HG03439 (cell line): ENCODE data around the gene ARRDC3.
"Not testable (repeated sequence)": the region's sequence is repeated elsewhere in the genome, so short reads cannot be mapped to it uniquely, and the experiment has no call there.

ENCODE experiments used
- ATAC-seq: cut with Tn5 transposase; IDR thresholded peaks from one replicate; pipeline ENCODE4 v1.9.1; 2021; ENCODE audit warnings: mild to moderate bottlenecking, moderate library complexity; ENCODE audit not compliant: unreplicated experiment

ARRDC3 gene, protein sequence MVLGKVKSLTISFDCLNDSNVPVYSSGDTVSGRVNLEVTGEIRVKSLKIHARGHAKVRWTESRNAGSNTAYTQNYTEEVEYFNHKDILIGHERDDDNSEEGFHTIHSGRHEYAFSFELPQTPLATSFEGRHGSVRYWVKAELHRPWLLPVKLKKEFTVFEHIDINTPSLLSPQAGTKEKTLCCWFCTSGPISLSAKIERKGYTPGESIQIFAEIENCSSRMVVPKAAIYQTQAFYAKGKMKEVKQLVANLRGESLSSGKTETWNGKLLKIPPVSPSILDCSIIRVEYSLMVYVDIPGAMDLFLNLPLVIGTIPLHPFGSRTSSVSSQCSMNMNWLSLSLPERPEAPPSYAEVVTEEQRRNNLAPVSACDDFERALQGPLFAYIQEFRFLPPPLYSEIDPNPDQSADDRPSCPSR

DNA sequence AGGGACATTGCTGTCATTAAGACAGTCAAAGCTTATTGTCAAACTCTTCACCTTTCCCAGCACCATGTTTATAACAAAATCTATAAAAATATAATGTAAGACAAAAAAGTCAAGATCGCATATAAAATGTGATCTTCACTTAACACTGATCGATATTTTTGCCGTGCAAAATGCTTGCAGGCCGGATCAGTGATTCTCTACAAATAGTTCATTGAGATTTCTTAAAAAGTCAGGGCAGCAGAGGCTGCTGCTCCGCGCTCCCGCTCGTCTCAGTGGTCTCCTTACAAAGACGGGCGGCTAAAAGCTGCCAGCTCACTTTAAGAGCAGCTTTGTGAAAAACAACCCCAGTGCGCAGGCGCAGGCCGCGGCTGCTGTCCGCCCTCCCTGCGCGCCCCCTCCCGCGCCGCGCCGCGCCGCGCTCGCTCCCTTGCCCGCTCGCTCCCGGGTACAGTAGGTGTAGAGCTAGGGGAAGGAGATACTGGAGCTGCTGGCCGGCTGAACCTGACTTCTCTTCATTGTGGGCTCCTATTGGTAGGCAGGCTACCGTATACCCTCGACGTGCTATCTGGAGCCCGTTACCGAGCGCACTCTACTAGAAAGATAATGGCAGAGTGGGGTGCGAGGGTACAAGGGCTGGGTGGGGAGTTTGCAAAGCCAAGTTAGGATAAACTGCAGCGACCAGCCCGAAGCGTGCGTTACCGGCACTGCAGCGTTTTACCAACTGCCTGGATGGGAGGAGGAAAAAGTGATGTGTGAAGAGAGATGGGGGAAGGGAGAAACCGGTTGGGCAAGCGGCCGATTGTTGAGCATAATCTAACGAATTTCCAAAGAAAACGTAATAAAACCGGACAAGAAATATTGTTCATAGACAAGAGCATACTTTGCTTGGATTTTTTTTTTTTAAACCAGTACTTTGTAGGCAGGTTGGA, at the start of gene ARRDC3:
TSS of gene ARRDC3 (minus strand) at position 291 of the 929 bp plus-strand sequence. CDS start at position 66, 225 bp downstream.
- ATAC-seq: peak; percentile 51

DNA sequence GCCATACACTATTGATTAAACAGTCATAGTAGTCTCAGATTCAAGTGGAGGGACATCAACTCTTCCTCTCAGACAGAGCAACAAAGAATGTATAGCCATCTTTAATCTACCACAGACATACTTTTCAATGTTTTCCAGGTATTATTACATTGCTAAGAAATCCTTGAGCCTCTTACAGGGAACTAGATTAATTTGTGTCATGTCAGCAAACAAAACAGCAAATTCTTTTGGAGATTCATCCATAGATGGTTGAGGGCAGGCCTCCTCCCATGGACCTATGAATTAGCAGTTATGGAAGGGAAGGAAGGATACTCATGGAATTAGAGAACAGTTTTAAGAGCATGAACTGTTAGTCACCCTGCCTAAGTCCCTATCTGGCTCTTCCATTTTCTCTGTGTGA, 47.8 kb upstream of the ARRDC3 start:
- no peak for ATAC-seq

DNA sequence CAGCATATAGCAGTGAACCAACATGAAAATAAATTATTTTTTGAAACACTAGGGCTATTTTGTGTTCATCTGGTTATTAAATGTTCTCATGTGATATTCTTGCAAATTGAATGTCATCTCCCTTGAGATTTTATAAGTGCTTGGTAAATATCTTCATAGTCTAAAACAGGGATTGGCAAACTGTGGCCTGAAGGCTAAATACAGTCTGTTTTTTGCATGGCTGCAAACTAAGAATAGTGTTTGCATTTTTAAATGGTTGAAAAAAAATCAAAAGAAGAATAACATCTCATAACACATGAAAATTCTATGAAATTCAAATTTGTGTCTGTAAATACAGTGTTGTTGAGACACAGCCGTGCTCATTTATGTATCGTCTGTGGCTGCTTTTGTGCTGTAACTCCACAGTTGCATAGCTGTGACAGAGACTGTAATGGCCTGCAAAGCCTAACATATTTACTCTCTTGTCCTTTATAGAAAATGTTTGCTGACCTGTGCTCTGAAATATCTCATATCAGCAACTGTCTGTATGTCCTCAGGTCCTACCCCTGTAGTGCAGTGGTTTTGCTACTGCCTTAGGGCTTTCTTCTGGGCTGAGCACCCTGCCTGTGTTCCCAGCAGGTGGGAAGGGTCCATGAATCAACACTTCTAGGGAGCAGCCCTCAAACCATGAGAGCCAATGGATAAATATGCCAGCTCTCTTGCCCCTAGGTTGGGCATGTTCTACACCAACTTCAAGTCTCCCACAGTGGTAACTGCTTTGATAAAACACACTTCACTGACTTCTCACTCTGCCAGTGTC, 41.7 kb upstream of the ARRDC3 start:
- ATAC-seq: no peak

DNA sequence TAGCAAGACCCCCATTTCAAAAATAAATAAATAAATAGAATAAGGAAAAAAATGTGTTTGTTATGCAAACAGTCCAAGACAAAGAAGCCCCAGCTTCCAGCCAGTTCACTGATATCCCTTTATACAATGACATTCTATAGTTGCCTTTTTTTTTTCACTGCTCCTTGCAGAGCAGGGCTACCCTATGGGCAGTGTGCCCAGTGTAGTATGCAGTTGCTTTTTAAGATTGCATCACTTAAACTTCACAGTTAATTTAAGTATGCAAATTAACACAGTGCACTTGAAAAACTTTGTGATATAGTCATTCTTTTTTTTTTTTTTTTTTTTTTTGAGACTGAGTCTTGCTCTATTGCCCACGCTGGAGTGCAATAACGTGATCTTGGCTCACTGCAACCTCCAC, 40.8 kb upstream of the ARRDC3 start:
- ATAC-seq: no peak

DNA sequence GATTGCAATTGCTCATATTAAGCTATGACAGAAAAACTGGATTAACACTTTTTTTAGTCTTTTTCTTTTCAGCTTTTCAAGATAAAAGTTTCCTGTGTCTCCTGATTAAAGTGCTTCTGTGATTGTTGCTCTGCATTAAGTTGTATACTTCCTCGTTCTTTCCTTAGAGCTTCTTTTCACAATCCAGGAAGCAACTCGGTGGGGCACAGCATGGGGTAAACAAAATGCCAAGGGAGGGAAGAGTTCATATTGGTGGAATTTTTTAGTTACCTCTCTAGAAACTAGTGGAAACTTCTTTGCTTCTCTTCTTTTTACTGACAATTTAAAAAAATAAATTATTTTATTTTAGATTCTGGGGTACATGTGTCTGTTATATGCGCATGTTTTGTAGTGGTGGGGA, 37.8 kb upstream of the ARRDC3 start:
- no peak for ATAC-seq

DNA sequence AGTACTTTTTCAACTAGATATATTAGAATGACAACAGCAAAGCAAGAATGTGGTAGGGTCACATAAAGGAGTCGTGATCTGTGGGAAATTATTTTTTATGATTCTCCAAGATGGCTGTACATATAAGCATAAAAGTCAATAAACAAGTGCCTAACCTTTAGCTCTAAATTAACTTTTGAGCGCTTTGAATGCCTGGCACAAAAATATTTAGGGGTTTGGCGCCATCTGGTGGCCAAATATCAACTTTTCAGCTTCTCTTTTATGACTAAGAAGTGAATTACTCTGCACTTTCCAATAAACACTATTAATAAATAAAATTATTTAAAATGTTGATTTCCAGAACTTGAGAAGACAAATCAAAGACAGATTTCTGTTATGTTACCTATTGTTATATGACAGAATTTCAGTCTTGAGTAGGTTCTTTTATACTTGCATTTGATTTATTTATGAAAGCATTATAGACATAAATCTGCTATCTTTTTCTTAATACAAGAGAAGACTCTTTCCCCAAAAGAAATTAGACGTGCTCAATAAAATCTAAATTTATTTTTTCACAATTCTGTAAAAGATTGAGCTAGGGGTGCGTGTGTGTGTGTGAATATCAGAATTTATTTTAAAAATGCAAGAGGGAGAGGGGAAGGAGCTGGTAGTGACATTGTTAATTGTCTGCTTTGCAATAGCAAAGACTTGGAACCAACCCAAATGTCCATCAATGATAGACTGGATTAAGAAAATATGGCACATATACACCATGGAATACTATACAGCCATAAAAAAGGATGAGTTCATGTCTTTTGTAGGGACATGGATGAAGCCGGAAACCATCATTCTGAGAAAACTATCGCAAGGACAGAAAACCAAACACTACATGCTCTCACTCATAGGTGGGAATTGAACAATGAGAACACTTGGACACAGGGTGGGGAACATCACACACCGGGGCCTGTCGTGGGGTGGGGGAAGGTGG, 36.7 kb upstream of the ARRDC3 start:
- no peak for ATAC-seq

DNA sequence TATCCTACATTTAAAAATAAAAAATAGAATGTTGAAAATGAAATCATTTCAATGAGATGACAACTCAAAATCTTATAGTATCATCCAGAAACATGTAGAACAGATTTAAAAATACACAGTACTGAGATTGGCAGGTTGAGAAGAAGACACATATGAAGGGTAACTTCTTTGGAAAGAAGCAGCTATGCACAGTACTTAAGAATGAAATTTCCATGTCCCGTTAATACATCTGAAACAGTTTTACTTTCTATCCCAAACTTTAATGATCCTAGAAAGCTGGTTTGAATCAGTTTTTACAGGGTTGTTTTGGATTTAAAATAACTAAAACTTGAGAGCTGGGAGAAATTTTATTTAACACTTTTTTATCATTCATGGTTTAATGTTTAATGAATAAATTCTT, 36.0 kb upstream of the ARRDC3 start:
- ATAC-seq: no peak

DNA sequence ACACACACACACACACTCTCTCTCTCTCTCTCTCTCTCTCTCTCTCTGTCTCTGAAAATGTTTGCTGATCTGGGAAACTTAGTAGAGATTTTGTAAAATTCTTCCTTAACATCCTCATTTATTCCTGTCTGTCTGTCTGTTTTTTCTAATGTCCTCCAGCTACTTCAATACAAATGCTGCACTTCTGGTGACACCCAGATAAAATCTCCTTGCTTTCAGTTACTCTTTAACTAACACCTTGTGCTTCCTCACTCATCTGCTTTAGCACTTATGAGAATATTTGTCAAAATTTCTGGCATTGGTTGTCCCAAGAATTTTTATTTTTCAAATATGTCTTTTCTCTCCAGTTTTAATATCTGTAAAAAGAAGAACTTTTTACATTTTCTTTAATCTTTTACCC, 35.0 kb upstream of the ARRDC3 start:
- no peak for ATAC-seq

DNA sequence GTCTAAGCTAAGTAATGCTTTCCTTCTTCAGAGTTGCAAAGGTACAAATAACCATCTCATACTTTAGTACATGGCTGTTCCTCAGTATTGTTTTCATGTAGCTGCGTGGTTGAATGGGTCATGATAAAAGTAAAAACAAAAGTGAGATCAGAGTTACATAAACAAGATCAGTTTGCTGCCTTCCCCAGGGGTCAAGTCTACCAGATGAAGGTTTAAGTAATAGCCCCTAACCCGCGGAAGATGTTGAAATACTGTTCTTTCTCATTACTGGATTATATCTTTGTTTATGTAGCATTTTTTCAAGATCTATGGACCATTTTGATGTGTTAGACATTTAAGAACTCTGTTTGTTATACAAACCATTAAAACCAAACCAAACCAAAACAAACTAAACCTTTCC, 34.1 kb upstream of the ARRDC3 start:
- no peak for ATAC-seq

DNA sequence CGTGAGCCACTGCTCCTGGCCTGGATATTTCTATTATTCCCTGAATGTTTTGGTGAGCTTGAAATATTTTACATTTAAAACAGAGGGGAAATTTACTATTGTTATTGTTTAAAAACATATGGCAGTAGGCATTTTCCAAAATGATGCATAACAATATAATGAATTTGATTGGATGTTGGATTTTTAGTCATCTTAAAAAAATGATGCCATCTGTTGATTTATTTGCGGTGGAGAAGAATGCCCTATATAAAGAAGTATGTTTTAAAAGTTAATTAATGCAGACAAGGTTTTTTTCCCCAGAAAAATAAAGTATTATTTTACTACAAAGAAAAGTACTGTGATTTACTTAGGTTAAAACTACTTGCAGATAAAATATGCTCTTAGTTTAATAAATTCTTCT, 33.4 kb upstream of the ARRDC3 start:
- ATAC-seq: no peak

DNA sequence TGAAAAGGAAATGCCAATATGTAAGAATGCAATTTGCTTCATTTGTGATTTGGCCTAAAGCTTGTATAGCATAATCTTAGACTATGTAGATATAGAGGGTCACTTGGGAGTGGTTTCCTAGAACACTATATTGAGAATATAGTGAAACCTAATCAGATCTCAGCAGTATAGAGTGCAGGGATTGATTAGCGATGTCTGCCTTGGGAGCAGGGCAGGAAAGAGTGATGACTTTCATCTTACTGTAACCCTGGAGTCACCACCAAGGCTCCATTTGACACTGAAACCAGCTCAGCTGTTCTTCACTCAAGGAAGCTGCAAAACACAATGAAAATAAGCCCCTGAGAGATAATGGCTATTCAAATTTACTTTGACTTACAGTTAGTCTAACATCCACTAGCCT, 26.2 kb upstream of the ARRDC3 start:
- no peak for ATAC-seq

DNA sequence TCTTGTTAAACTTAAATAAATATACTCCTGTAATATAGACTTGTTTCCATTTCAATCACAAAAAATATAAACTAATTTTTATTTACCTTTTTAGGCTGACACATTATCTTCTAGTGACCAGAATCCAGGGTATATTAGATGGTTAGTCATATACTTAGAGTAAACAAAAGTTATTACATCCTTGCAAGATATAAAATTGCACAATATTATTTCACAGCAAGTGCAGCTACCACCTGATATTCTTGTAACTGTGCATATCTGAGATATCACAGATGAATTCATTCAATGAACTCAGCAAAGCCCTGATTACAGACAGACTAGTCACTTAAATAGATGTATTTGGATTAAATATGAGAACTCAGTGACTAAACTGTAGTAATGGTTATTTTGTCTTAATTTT, 25.6 kb upstream of the ARRDC3 start:
- no peak for ATAC-seq

DNA sequence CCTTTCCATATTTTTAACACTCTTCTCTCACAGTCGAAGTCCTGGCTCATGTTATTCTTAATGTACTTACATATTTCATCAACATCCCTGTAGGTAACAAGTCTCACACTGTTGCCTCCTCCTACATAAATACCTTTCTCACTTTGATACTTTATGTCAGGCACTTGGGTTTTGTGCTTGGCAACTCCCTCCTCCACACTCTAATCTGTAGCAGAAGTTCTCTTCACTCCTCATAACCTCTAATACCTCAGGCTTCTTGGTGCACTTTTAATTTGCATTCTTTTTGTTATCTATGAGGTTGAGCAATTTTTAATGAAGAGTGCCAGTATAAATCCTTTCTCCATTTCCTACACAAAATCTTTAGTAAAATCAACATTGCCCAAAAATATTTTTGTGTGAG, 24.1 kb upstream of the ARRDC3 start:
- no peak for ATAC-seq

DNA sequence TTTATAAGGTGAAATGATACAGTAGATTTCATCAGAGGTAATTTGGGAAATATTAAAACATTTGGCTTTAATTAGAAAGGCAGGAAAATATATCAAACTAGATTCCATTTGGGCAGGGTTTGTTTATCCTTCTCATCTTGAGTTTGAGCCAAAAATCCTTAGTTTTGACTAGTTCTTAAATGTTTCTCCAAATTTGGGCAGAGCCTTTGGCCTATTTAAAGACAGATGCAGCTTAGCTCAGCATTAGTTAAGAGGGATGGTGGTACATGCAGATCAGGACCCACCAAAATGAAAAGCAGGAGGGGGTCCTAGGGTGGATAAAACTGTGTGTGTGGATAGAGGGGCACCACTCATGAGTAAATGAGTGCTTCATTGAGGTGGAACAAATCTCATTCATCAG, 20.3 kb upstream of the ARRDC3 start:
- ATAC-seq: no peak

DNA sequence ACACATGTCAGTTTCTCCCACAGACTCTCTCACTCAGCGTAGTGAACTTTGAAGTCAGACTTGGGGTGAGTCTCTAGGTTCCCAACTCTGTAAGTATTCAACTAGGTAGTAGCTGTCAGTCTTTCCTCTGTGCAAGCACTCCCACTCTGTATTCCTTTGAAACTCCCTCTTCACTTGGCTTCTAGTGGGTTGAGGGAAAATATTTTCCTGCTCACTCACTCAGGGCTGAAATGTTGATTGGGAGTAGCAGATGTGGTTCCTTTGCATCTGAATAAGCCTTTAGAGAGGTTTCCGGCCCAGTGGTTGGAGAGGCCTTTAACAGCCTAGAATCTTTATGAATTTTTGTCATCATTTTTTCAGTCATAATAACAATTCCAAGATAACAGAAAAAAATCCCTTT, 18.1 kb upstream of the ARRDC3 start:
- ATAC-seq: no peak

DNA sequence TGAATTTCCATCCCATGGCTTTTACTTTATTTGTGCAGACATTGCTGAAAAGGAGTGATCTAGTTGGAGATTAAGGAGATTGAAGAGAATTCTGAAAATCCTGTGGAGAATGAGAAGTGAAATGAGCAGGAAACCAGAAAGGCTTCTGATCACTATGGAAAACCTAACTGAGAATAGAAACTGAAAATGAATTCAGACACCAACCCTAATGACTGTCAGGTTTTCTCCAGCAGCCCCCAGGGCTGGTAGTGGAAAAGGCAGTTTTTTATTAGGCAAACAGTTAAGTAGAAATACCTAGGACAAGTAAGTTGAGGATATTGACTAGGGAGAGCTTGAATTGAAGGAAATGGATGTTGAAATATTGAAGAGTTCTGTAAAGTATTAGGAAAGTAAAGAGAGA, 14.7 kb upstream of the ARRDC3 start:
- ATAC-seq: no peak

DNA sequence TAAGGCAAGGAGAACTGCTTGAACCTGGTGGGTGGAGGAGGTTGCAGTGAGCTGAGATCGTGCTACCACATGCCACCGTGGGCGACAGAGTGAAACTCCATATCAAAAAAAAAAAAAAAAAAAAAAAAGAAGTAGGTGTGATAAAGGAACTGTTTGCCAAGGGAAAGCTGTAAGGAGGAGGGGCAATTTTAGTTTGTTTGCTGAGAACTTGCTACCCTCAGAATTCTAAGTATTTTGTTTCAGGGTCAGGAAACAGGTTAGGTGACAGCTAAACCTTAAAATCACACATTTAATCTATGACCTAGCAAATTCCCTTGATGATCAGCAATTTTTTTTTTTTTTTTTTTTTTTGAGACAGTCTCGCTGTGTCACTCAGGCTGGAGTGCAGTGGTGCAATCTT, 7.2 kb upstream of the ARRDC3 start:
- no peak for ATAC-seq

DNA sequence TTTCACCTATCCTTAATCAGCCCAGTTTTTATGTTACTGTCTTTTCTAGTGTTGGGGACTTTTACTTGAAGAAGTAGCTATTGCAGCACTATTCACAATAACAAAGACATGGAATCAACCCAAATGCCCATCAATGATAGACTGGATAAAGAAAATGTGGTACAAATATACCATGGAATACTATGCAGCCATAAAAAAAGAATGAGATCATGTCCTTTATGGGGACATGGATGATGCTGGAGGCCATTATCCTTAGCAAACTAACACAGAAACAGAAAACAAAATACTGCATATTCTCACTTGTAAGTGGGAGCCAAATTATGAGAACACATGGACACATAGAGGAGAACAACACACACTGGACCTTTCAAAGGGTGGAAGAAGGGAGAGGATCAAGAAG, 6.4 kb upstream of the ARRDC3 start:
- ATAC-seq: not testable (repeated sequence)

DNA sequence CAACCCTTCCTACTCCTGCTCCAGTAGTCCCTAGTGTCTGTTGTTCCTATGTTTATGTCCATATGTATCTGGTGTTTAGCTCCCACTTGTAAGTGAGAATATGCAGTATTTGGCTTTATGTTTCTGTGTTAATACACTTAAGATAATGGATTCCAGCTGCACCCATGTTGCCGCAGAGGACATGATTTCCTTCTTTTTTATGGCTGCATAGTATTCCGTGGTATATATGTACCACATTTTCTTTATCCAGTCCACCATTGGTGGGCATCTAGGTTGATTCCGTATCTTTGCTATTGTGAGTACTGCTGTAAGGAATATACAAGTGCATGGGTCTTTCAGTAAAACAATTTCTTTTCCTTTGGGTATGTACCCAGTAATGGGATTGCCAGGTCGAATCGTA, 5.2 kb upstream of the ARRDC3 start:
- ATAC-seq: no peak

DNA sequence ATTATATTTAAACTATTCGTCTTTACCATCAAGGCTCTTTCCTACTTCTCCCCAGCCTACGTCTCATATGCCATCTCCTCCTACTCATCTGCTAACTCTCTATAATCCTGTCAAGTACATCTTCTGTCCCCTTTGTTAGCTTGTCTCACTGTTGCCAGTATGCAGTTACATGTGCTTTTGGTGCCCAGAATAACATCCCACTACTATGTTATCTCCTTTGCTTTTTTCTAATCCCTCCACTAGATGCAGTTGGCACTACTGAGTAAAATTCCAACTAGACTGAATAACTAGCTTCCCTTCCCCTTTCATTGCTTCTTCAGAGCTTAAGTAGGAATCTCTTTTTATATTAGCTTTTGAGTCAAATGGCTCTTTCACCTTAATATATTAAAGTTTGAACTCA, 3.0 kb upstream of the ARRDC3 start:
- no peak for ATAC-seq
